GM23248 (cell line): ENCODE results near the gene PLXNB3.

Experiments
- EZH2 ChIP-seq: fragments of 200-600 bp; sonication (generic); IDR thresholded peaks from 2 replicates; pipeline ENCODE4 v1.6.1; 2018; ENCODE audit warnings: antibody characterized with exemption, mild to moderate bottlenecking; ENCODE audit not compliant: insufficient read depth, poor library complexity, severe bottlenecking
- EZH2phosphoT487 ChIP-seq: fragments of 200-600 bp; sonication (generic); IDR thresholded peaks from 2 replicates; pipeline ENCODE4 v1.6.1; 2018; ENCODE audit warnings: antibody characterized with exemption, moderate library complexity, mild to moderate bottlenecking, low read depth; ENCODE audit not compliant: insufficient read depth

DNA sequence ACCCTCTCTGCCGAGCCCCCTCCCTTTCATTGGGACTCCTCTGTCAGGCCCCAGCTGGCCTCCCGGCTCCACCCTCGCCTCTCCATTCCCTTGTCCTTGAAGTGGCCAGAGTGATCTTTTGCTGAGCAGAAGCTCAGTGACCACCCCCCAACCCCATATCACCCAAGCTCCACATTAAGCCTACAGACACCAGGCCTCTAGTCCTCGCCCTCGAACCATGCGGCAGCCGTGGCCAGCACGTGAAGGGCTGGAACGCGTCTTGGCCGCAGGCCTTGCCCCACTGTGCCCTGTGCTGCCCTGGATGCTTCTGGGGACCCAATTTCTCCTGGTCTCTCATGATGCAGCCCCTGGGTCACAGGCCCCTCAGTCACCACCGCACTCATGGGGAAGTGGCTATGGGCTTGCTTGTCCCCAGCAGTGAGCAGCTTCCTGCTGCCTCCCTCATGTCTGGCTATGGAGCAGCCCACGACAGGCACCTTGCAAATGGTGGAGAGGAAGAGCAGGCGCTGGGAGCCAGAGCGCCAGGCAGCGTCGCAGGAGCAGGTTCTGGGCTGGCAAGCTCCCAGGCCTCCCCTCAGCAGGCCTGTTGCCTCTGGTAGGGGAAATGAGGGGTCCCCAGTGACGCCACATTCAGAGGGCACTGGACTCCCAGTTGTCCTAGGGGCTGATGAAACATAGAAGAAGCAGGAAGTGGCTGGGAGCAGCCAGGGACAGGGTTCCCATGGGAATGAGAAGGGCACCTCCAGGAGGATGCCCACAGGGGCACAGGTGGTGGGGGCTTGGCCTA, 16.0 kb downstream of the PLXNB3 start:
- no peak for TF ChIP-seq EZH2phosphoT487
- no peak for TF ChIP-seq EZH2
